Fibroblast of skin of left biceps (primary cell): ENCODE results near the gene TMX1.

ENCODE experiments used
- DNase-seq, 2 experiments: peaks; one replicate each; pipeline ENCODE4 v3.0.0-alpha.2; 2013; ENCODE audit warnings: low read depth in 2 of 2

Gene TMX1

DNA sequence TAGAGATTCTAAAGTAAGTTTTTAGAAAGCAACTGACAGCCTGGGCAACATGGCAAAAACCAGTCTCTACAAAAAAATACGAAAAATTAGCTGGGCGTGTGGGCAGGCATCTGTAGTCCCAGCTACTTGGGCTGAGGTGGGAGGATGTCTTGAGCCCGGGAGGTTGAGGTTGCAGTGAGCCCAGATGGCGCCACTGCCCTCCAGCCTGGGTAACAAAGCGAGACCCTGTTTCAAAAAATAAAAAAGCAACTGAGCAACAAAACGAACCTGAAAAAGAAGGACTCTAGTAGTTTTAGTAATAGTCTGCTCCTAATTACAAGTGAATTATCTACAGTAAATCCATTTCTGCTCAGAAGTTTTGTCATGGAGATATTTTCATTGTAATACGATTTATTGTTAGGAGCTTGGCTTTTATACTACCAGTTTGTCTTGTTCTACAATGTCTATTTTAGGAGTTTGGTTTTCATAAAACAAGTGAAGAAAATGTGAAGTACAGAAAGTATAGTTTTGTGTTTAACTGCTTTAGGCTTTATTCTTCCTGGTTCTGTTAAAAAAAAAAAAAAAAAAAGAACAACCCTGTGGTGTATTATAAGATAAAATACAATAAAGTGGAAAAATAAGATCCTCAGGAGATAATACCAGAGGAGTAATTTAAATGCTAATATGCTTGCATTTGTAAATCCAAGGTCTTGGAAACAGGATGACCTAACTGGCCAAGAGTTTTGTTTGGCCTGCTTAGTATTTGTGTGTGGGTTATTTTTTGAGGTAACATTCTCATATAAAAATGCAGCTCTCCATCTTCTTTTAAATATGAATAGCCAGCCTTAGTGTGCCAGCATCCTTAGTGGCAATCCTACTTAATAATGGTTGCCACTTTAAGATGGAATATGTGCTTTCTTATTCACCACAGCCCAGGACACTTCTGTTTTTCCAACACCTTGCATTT lies 2.8 kb downstream of the TMX1 start:
- no peak for DNase-seq

- DNase-seq, result no peak
These were observed 4.5 kb downstream of the TMX1 start for GRCh38 chr14:51244591-51244990.

- DNase-seq, result no peak
These were observed 6.0 kb downstream of the TMX1 start for GRCh38 chr14:51246032-51246431.

GRCh38 chr14:51248016-51248987 lies 8.3 kb downstream of the TMX1 start:
- no peak for DNase-seq

GRCh38 chr14:51251486-51251885 lies 11.4 kb downstream of the TMX1 start:
- no peak for DNase-seq

DNA sequence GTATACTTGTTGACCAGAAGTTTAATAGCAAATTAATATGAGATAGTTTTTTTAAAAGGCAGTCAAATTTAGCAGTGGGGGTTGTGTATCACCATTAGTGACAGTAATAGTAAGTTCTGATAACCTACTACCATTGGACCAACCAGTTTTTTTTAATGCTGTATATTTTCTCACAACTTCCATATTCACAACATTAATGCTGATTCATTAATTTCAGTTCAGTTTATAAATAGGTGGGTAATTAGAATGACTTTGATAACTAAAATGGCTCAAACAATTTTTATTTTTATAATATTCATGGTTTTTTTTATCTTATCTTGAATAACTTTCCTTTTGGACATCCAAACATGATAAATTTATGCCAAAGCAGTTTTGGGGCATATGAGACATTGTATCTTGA lies 13.8 kb downstream of the TMX1 start:
- DNase-seq, result no peak

GRCh38 chr14:51258280-51258679 lies 18.2 kb downstream of the TMX1 start:
- no peak for DNase-seq

- DNase-seq, result no peak
These were observed 18.7 kb downstream of the TMX1 start for GRCh38 chr14:51258788-51259187.

DNA sequence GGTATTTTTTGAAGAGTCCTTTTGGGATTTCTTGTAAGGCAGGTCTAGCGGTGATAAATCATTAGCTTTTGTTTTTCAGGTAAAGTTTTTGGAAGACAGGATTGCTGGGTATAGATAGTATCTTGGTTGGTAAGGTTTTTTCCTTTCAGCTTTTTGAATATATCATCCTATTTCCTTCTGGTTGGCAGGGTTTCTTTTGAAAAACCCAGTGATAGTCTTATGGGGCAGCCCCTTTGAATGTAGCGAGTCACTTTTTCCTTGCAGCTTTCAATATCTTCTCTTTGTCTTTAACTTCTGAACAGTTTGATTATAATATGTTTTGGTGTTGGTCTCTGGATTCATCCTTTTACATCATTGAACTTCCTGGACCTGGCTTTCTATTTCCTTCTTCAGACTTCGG lies 20.2 kb downstream of the TMX1 start:
- DNase-seq, result no peak

GRCh38 chr14:51261151-51261550 lies 21.1 kb downstream of the TMX1 start:
- no peak for DNase-seq

GRCh38 chr14:51262868-51263267 lies 22.8 kb downstream of the TMX1 start:
- no peak for DNase-seq

DNA sequence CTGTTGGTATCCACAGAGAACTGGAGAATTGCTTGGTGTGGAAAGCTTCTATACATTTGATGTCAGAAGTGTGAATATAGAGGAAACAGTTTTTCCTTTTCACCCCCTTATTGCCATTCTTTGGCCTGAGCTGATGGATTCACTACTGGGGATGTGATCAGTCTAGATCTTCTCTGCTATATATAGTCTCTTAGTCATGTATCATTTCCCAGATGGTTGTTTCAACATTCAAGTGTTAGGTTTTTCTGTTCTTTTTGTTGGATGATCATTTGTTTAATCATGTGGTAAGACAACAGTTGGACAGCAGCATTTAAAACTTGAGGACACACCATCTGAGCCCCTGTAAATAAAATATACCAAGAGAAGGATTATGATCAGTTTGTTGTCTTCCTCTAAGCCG lies 29.6 kb downstream of the TMX1 start:
- no peak for DNase-seq

DNA sequence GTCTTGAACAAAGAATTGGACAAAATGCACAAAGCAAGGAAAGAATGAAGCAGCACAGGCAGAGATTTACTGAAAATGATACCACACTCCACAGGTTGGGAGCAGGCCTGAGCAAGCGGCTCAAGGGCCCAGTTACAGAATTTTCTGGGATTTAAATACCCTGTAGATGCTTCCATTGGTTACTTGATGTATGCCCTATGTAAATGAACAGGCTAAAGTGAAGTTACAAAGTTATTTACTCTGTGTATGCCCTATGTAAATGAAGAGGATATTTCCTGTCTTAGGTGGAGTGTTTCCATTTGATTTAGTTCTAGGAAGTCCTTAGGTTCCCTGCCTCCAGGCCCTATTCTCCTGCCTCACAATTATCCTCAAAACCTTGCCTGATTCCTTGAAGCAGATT lies 36.6 kb downstream of the TMX1 start:
- DNase-seq, result no peak

GRCh38 chr14:51277753-51278415 lies 37.8 kb downstream of the TMX1 start:
- no peak for DNase-seq

- DNase-seq, result no peak
These were observed 42.5 kb downstream of the TMX1 start for GRCh38 chr14:51282517-51282916.

DNA sequence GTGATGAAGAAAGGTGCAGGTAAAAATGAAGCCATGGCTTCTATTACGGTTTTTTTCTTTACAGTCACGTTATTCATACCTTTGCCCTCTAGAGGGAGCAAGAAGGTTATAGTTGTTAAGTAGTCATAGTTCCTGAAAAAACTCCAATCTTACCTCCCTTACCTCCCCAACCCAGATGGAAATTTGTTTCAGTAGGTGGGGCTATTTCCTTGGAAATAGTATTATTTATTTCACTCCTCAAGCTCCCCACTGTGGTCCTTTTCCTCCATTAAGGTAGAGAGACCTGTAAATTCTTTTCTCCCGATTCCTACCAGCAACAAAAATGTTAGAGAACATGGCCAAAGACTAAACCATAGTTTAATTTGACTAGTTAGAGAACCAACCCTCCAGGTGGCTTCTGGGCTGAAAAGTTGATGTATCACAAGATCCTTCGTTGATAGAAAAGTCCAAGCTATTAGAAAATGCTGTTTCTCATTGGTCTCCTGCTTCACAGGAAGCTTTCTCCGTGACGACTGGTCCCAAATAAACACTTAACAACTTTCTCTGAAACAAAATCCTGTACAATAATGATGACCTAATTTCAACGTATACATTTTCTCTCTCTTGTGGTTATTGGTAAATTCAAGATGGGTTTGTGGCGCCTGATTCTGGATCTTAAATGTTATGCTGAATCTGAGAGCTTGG lies 43.5 kb downstream of the TMX1 start:
- DNase-seq, result peak; percentile 78 to 79

GRCh38 chr14:51284241-51284640 lies 44.2 kb downstream of the TMX1 start:
- no peak for DNase-seq

DNA sequence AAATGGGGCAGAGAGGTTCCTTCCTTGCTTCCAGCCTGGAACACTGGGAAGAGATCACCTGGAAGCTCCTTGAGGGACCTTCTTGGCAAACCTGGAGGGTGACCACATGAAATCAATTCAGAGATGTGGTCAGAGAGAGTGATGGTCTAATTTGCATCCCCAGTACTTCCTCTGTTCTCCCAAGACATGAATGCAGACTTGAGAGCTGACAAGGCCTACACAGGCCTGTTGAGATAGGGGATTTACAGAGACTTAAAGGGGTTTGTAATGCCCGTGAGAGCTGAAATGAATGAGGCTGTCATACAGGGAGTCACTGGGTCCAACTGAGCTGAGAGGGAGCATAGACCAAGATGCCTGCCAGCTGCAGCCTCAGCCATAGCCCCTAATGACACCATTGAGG lies 45.1 kb downstream of the TMX1 start:
- DNase-seq, result no peak

- no peak for DNase-seq
These were observed 49.1 kb downstream of the TMX1 start for GRCh38 chr14:51289169-51289568.

DNA sequence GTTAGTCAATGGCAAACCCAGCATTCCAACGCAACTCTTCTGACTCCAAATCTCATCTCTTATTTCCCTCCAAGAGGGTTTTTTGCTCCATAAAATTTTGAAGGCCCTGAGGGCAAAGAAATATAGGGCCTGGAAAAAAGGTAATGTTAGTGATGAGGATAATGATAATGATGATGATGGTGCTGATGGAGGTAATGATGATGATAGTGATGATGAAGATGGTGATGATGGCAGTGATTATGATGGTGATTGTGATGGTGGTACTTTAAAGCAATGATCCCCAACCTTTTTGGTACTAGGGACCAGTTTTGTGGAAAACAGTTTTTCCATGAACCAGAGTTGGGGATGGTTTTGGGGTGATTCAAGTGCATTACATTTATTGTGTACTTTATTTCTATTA lies 50.1 kb downstream of the TMX1 start:
- DNase-seq, result no peak

- DNase-seq, result no peak
These were observed 51.0 kb downstream of the TMX1 start for GRCh38 chr14:51291016-51291415.
